Keratinocyte (primary cell): Measurements from ENCODE around the gene ACADM.
"Not testable (repeated sequence)": the region's sequence is repeated elsewhere in the genome, so short reads cannot be mapped to it uniquely, and the experiment has no call there.

Source experiments
- CTCF ChIP-seq, 3 experiments: IDR thresholded peaks in 1 of 3; conservative IDR thresholded peaks in 1 of 3; optimal IDR thresholded peaks in 1 of 3; 2 replicates in 2 of 3; 3 replicates in 1 of 3; pipeline versions ENCODE3 to v1.5.1; 2011; ENCODE audit warnings: low read length in 3 of 3, mild to moderate bottlenecking in 3 of 3, moderate library complexity in 2 of 3, control low read depth in 1 of 3, inconsistent platforms in 1 of 3; ENCODE audit not compliant: insufficient read depth in 2 of 3; ENCODE audit errors: extremely low read depth in 1 of 3
- EZH2 ChIP-seq: IDR thresholded peaks from one replicate; pipeline ENCODE4 v1.6.1; 2012; ENCODE audit warnings: inconsistent platforms, mild to moderate bottlenecking, low read length, moderate library complexity

DNA sequence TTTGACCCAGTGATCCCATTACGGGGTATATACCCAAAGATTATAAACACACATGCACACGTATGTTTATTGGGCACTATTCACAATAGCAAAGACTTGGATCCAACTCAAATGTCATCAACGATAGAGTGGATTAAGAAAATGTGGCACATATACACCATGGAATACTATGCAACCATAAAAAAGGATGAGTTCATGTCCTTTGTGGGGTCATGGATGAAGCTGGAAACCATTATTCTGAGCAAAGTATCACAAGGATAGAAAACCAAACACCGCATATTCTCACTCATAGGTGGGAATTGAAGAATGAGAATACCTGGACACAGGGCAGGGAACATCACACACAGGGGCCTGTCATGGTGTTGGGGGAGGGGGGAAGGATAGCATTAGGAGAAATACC, 59.4 kb downstream of the ACADM start:
- TF ChIP-seq CTCF (optimal IDR thresholded peaks at IDR 0.05 in 1 of 3, IDR thresholded peaks at IDR 0.05 in 1 of 3, conservative IDR thresholded peaks at IDR 0.05 in 1 of 3; ENCODE audit: extremely low read depth in 1 of 3, insufficient read depth in 2 of 3, low read length in 3 of 3); EZH2: not testable (repeated sequence)
